ENCODE measurements around the gene OR2T8. TPM values are rescaled to one million over a fixed set of nuclear protein-coding genes. Genes with fewer than 3 reads are reported as not detected.

The OR2T8 gene
- total RNA-seq: not detected in 2 replicates

- DNase-seq (ENCODE audit: low read depth) (no peak), FAIRE-seq (no peak)
- H3K36me3 ChIP-seq (ENCODE audit: control insufficient read depth, insufficient read depth, low read length): no peaks in the 10 kb centered on the region
- TF ChIP-seq CTCF (IDR thresholded peaks at IDR 0.05; ENCODE audit: insufficient read depth, low read length, severe bottlenecking): no peak
- H3K27me3 ChIP-seq (ENCODE audit: control insufficient read depth, insufficient read depth, low read length): no peaks in the 10 kb centered on the region
- H3K4me3 ChIP-seq (ENCODE audit: low read depth, low read length): no peak within 1 kb of the TSS
Observed at GRCh38 chr1:247919952-247920351, at the start of gene OR2T8. Gene OR2T8, plus strand, starts transcription at chr1:247920252. Its CDS starts 766 bp downstream, at chr1:247921018.

GRCh38 chr1:247883346-247883745, 36.7 kb upstream of the OR2T8 start:
- Histone ChIP-seq H3K4me3 (ENCODE audit: low read depth, low read length) (no peak overlapping the region), H3K27me3 (ENCODE audit: control insufficient read depth, insufficient read depth, low read length) (no peaks in the 10 kb centered on the region), H3K36me3 (ENCODE audit: control insufficient read depth, insufficient read depth, low read length) (no peaks in the 10 kb centered on the region)
- FAIRE-seq: no peak
- DNase-seq (ENCODE audit: low read depth): no peak
- TF ChIP-seq CTCF (IDR thresholded peaks at IDR 0.05; ENCODE audit: insufficient read depth, low read length, severe bottlenecking): no peak

DNA sequence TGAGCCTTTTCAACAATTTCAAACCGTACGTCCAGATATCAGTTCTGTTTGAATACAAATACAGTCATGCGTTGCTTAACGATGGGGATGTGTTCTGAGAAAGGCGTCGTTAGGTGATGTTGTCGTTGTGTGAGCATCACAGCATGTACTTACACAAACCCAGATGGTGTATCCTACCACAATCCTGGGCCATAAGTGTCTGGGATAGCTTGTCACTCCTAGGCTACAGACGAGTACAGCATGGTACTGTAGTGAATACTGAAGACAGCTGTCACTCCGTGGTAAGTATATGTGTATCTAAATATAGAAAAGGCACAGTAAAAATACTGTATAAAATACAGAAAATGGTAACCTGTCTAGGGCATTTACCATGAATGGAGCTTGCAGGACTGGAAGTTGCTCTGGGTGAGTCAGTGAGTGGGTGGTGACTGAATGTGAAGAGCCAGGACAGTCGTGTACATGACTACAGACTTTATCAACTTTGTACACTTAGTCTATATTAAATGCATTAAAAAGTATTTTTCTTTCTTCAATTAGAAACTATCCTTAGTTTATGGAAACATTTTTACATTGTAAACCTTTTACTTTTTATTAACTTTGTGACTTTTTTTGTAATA, 35.1 kb upstream of the OR2T8 start:
- no peak for FAIRE-seq
- no peaks in the 10 kb centered on the region for H3K27me3 ChIP-seq (ENCODE audit: control insufficient read depth, insufficient read depth, low read length)
- TF ChIP-seq CTCF (IDR thresholded peaks at IDR 0.05; ENCODE audit: insufficient read depth, low read length, severe bottlenecking): no peak
- H3K36me3 ChIP-seq (ENCODE audit: control insufficient read depth, insufficient read depth, low read length): no peaks in the 10 kb centered on the region
- H3K4me3 ChIP-seq (ENCODE audit: low read depth, low read length): no peak overlapping the region
- no peak for DNase-seq (ENCODE audit: low read depth)

- DNase-seq (ENCODE audit: low read depth) (no peak), FAIRE-seq (no peak)
- no peak for TF ChIP-seq CTCF (IDR thresholded peaks at IDR 0.05; ENCODE audit: insufficient read depth, low read length, severe bottlenecking)
- H3K36me3 ChIP-seq (ENCODE audit: control insufficient read depth, insufficient read depth, low read length): no peaks in the 10 kb centered on the region
- no peaks in the 10 kb centered on the region for H3K27me3 ChIP-seq (ENCODE audit: control insufficient read depth, insufficient read depth, low read length)
- no peak within 1 kb of the TSS for H3K4me3 ChIP-seq (ENCODE audit: low read depth, low read length)
Observed at GRCh38 chr1:247895163-247895637, 24.9 kb upstream of the OR2T8 start, which contains the start of gene OR2W3. Gene OR2W3, plus strand, starts transcription at chr1:247895587. Its CDS starts 0 bp downstream, at chr1:247895587.

- no peak for TF ChIP-seq CTCF (IDR thresholded peaks at IDR 0.05; ENCODE audit: insufficient read depth, low read length, severe bottlenecking)
- DNase-seq (ENCODE audit: low read depth) (no peak), FAIRE-seq (no peak)
- no peaks in the 10 kb centered on the region for H3K36me3 ChIP-seq (ENCODE audit: control insufficient read depth, insufficient read depth, low read length)
- H3K27me3 ChIP-seq (ENCODE audit: control insufficient read depth, insufficient read depth, low read length): no peaks in the 10 kb centered on the region
- no peak overlapping the region for H3K4me3 ChIP-seq (ENCODE audit: low read depth, low read length)
Observed at GRCh38 chr1:247895976-247896375, 24.1 kb upstream of the OR2T8 start.

GRCh38 chr1:247904122-247904521, 15.9 kb upstream of the OR2T8 start:
- no peak for FAIRE-seq
- no peaks in the 10 kb centered on the region for H3K27me3 ChIP-seq (ENCODE audit: control insufficient read depth, insufficient read depth, low read length)
- H3K36me3 ChIP-seq (ENCODE audit: control insufficient read depth, insufficient read depth, low read length): no peaks in the 10 kb centered on the region
- TF ChIP-seq CTCF (IDR thresholded peaks at IDR 0.05; ENCODE audit: insufficient read depth, low read length, severe bottlenecking): no peak
- no peak for DNase-seq (ENCODE audit: low read depth)
- no peak overlapping the region for H3K4me3 ChIP-seq (ENCODE audit: low read depth, low read length)
